ENCODE results near the gene WDR89.
"Not testable (repeated sequence)": the region's sequence is repeated elsewhere in the genome, so short reads cannot be mapped to it uniquely, and the experiment has no call there.

WDR89 gene

GRCh38 chr14:63650256-63650952 lies 8.7 kb upstream of the WDR89 start:
- peak; percentile 28 for DNase-seq

- DNase-seq: no peak
Observed at GRCh38 chr14:63647696-63648410, 6.2 kb upstream of the WDR89 start.

GRCh38 chr14:63644741-63645140 lies 3.1 kb upstream of the WDR89 start:
- no peak for DNase-seq

GRCh38 chr14:63642656-63643382 lies 1.1 kb upstream of the WDR89 start:
- DNase-seq: no peak

GRCh38 chr14:63642229-63642611 lies 549 bp upstream of the WDR89 start:
- DNase-seq: peak; percentile 63

GRCh38 chr14:63638493-63638892 lies 3.2 kb downstream of the WDR89 start:
- DNase-seq: no peak

- not testable (repeated sequence) for DNase-seq
Observed at GRCh38 chr14:63636094-63636635, 5.5 kb downstream of the WDR89 start.

- no peak for DNase-seq
Observed at GRCh38 chr14:63633801-63634200, 7.9 kb downstream of the WDR89 start.

- no peak for DNase-seq
Observed at GRCh38 chr14:63632932-63633514, 8.6 kb downstream of the WDR89 start.

GRCh38 chr14:63624701-63625100 lies 17.0 kb downstream of the WDR89 start:
- DNase-seq: no peak

GRCh38 chr14:63624203-63624602 lies 17.5 kb downstream of the WDR89 start:
- DNase-seq: no peak

GRCh38 chr14:63621975-63622374 lies 19.7 kb downstream of the WDR89 start:
- not testable (repeated sequence) for DNase-seq

- no peak for DNase-seq
Observed at GRCh38 chr14:63616015-63616414, 25.7 kb downstream of the WDR89 start.

GRCh38 chr14:63614679-63615363 lies 26.9 kb downstream of the WDR89 start:
- no peak for DNase-seq

GRCh38 chr14:63611078-63611477 lies 30.6 kb downstream of the WDR89 start:
- no peak for DNase-seq

GRCh38 chr14:63605041-63605532 lies 36.6 kb downstream of the WDR89 start:
- DNase-seq: no peak

- DNase-seq: no peak
Observed at GRCh38 chr14:63604626-63605025, 37.0 kb downstream of the WDR89 start.

GRCh38 chr14:63603749-63604277 lies 37.9 kb downstream of the WDR89 start:
- DNase-seq: no peak

- DNase-seq: no peak
Observed at GRCh38 chr14:63598807-63599206, 42.9 kb downstream of the WDR89 start.

GRCh38 chr14:63596998-63597658 lies 44.5 kb downstream of the WDR89 start:
- DNase-seq: no peak

Data from activated CD4-positive, alpha-beta T cell treated with anti-CD3 and anti-CD28 coated beads for 1 hour (primary cell).